Measurements from ENCODE around the gene WDR72.

Gene WDR72

GRCh38 chr15:53670701-53671100 is 88.8 kb downstream of the WDR72 start:
- no peak for TF ChIP-seq MYC (IDR thresholded peaks at IDR 0.05; ENCODE audit: low read depth, low read length)
- no peak for TF ChIP-seq MAX (IDR thresholded peaks at IDR 0.05; ENCODE audit: low read depth, low read length)
- TF ChIP-seq CTCF (IDR thresholded peaks at IDR 0.05; ENCODE audit: low read depth, low read length) = no peak
- no peak for TF ChIP-seq POLR2A (IDR thresholded peaks at IDR 0.05; ENCODE audit: extremely low read depth, insufficient read length)
- DNase-seq (ENCODE audit: low read depth) = no peak

GRCh38 chr15:53665930-53666329 is 93.5 kb downstream of the WDR72 start:
- no peak overlapping the region for H3K4me3 ChIP-seq (ENCODE audit: low read depth, low read length)
- DNase-seq (ENCODE audit: low read depth) = no peak
- TF ChIP-seq POLR2A (IDR thresholded peaks at IDR 0.05; ENCODE audit: extremely low read depth, insufficient read length) (no peak), CTCF (IDR thresholded peaks at IDR 0.05; ENCODE audit: low read depth, low read length) (peak; percentile 8)

More at GRCh38 chr15:53670701-53671100, 88.8 kb downstream of the WDR72 start:
- no peak overlapping the region for H3K4me3 ChIP-seq (ENCODE audit: low read depth, low read length)

- TF ChIP-seq POLR2A (IDR thresholded peaks at IDR 0.05; ENCODE audit: extremely low read depth, insufficient read length) (no peak), MYC (IDR thresholded peaks at IDR 0.05; ENCODE audit: low read depth, low read length) (no peak), CTCF (IDR thresholded peaks at IDR 0.05; ENCODE audit: low read depth, low read length) (no peak), MAX (IDR thresholded peaks at IDR 0.05; ENCODE audit: low read depth, low read length) (no peak)
- no peak overlapping the region for H3K4me3 ChIP-seq (ENCODE audit: low read depth, low read length)
- no peak for DNase-seq (ENCODE audit: low read depth)
These were observed 100.5 kb downstream of the WDR72 start for GRCh38 chr15:53658827-53659555.

- no peak for DNase-seq (ENCODE audit: low read depth)
These were observed 101.2 kb downstream of the WDR72 start for GRCh38 chr15:53658255-53658654.

GRCh38 chr15:53648934-53649333 is 110.5 kb downstream of the WDR72 start:
- no peak overlapping the region for H3K4me3 ChIP-seq (ENCODE audit: low read depth, low read length)
- DNase-seq (ENCODE audit: low read depth) = no peak
- TF ChIP-seq POLR2A (IDR thresholded peaks at IDR 0.05; ENCODE audit: extremely low read depth, insufficient read length) (no peak), MAX (IDR thresholded peaks at IDR 0.05; ENCODE audit: low read depth, low read length) (no peak), MYC (IDR thresholded peaks at IDR 0.05; ENCODE audit: low read depth, low read length) (no peak), CTCF (IDR thresholded peaks at IDR 0.05; ENCODE audit: low read depth, low read length) (no peak)

More at GRCh38 chr15:53658255-53658654, 101.2 kb downstream of the WDR72 start:
- no peak overlapping the region for H3K4me3 ChIP-seq (ENCODE audit: low read depth, low read length)
- TF ChIP-seq POLR2A (IDR thresholded peaks at IDR 0.05; ENCODE audit: extremely low read depth, insufficient read length) = no peak
- no peak for TF ChIP-seq MYC (IDR thresholded peaks at IDR 0.05; ENCODE audit: low read depth, low read length)

GRCh38 chr15:53644660-53645059 is 114.8 kb downstream of the WDR72 start:
- no peak for DNase-seq (ENCODE audit: low read depth)
- H3K4me3 ChIP-seq (ENCODE audit: low read depth, low read length) = no peak overlapping the region
- TF ChIP-seq MAX (IDR thresholded peaks at IDR 0.05; ENCODE audit: low read depth, low read length) (no peak), MYC (IDR thresholded peaks at IDR 0.05; ENCODE audit: low read depth, low read length) (no peak), POLR2A (IDR thresholded peaks at IDR 0.05; ENCODE audit: extremely low read depth, insufficient read length) (no peak), CTCF (IDR thresholded peaks at IDR 0.05; ENCODE audit: low read depth, low read length) (no peak)

All from NB4 (cell line).